HG03064 (cell line): ENCODE measurements around the gene BCL2.
A peak's percentile ranks its signal among the peaks of the same experiment; 100 is the strongest.
"Not testable (repeated sequence)": the region's sequence is repeated elsewhere in the genome, so short reads cannot be mapped to it uniquely, and the experiment has no call there.

Source experiments
- ATAC-seq: cut with Tn5 transposase; IDR thresholded peaks from one replicate; pipeline ENCODE4 v1.9.1; 2021; ENCODE audit warnings: low read depth; ENCODE audit not compliant: unreplicated experiment

Gene BCL2

DNA sequence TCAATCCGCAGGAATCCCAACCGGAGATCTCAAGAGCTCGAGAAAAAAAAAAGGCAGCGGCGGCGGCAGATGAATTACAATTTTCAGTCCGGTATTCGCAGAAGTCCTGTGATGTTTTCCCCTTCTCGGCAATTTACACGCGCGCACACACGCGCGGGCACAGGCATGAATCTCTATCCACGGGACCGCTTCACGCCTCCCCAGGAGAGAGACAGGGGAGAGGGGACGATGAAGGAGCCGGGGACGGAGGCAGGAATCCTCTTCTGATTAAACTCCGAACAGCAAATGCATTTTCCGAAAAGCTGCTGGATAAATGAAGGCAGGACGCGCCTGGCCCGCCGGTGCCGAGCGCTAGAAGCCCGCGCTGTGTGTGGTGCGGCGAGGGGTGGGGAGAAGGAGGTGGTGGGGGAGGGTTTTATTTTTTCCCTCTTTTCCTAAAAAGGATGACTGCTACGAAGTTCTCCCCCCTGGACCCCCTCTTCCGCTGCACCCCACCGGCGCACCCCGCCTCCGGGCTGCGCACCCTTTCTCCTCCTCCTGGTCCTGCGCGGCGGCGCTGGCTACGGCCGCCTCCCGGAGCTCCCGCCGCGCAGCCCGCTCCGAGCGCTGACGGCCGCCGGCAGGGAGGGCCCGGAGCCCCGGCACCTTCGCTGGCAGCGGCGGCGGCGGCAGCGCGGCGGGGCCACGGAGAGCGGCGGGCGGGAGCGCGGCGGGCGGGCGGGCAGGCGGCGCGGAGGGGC lies at the start of gene BCL2:
Gene BCL2, minus strand, starts transcription at position 387 of the 740 bp plus-strand sequence.
- peak; percentile 12 for ATAC-seq

DNA sequence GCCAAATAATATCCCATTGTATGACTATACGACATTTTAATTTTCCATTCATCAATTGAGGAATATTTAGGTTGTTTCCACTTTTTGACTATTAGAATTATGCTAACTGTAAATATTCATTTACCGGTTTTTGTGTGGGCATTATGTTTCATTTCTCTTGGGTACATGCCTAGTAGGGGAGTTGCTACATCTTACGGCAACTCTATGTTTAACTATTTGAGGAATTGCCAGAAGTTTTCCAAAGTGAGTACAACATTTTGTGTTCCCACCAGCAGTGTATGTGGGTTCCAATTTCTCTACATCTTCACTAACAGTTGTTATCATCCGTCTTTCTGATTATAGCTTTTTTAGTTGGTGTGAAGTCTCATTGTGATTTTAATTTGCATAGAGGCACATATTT lies 49.0 kb upstream of the BCL2 start:
- ATAC-seq, result no peak

DNA sequence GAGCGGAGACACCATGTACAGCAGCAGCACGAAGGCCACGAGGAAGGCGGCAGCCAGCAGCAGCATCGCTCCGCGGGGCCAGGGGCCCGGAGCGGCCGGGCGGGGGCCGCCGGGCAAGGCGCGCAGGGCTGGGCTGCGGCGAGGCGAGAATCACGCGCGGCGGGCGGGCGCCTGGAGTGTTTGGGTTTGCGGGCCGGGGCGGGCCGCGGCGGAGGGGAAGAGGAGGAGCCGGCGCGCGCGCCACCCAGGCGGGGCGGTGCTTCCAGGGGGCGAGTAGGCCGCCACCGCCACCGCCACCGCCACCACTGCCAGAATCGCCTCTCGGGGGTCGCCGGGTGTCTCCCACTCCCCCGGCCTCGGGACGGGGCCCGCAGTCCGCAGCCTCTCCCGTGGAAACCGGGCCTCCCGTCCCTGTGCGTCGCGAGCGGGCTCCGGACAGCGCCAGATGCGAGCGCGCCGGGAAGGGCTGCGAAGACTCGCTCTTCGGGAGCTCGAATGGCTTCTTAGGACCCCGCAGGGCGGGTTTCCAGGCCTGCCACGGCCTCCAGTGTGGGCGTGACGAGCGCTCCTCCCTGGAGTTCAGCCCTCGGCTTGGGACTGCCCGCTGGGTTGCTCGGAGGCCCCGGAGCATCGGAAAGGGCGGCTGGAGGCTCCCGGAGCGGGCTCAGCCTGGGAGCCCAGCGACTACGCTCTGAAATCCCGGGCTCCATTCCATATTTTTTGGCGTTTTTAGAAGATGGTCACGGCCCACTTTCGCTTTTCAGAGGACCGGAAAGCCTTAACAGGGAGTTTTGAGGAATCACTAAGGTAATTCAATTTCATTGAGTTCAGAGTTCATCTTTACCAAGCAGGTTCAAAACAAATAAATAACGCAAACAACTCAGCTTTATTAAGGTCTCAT lies 47.7 kb upstream of the BCL2 start, which contains the start of gene KDSR:
Gene KDSR, minus strand, starts transcription at position 154 of the 901 bp plus-strand sequence. Its CDS starts 88 bp downstream, at position 66.
- ATAC-seq, result peak; percentile 83

DNA sequence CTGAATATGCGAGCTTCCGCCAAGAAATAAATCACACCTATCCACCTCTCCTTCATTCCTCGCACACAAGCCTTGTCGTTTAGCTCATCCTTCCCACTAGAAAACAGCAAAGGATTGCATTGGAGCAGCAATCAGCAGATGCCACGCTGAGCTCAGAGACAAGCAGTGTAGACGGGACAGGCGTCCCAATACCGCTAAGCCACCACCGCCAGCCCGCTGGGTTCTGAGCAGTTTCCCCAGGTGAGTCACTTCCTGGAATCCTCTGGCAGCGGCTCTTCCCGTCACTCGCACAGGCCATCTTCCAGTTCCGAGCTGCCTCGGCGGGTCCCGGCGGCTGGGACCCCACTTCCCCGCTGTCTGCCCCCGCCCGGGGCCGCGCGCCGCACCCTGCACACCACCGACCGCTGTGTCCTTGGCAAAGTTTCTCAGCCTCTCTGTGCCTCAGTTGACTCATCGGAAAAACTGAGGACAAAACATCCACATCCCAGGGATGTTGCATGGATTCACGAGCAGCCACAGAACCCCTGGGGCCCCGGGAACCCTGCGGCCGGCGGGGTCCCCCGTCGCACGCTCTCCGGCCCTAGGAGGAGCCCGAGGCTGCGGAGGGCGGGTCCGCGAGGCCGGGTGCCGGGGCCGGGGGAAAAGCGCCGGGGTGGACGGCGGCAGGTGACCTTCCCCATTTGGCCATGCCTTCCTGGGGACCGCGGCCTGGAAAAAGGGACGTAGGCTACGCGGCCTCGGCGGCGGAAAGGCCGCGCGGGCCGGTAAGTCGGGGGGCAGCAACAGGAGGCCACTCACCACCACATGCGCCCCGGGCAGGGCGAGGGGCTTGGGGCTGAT lies 46.9 kb upstream of the BCL2 start:
- ATAC-seq, result peak; percentile 25

DNA sequence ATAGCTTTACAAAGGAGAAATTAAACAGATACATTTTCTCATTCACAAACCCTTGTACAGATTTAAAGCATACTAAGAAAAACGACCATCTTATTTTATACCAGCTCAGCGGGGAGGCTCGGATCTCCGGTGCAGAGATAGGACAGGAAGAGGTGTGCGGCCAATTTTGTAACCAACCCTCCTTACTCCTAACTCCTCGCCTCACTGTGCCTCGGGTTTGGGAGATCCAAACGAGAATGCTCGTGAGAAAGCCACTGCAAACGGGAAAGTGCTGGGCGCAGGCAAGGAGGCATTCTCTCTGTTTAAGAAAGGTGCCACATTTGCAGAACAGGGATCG lies 46.3 kb upstream of the BCL2 start:
- ATAC-seq, result no peak

DNA sequence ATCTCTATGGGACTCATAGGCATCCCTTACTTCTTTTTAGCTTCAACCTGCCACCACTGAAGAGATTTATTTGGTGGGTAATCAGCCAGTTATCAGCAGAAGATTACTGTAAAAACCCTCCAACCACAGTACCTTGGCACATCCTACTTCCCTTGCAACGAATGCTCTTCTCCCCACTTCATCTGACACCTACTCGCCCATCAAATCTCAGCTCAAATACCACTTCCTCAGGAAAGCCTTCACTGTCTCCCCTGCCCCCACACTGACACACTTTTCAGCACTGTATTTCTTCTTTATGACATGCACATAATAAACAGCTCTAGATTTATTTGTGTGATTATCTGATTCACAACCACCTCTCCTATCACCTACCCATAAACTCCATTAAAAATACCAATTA lies 44.4 kb upstream of the BCL2 start:
- ATAC-seq, result no peak

DNA sequence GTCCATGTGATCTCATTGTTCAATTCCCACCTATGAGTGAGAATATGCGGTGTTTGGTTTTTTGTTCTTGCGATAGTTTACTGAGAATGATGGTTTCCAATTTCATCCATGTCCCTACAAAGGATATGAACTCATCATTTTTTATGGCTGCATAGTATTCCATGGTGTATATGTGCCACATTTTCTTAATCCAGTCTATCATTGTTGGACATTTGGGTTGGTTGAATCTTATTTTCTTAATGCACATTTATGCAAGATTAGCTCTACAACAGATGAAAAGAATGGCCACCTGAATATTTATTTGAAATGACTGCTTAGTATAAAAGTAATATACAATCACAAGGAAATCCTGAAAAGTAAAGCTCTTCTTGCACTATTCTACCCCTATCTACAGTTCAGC lies 43.9 kb upstream of the BCL2 start:
- ATAC-seq, result not testable (repeated sequence)

DNA sequence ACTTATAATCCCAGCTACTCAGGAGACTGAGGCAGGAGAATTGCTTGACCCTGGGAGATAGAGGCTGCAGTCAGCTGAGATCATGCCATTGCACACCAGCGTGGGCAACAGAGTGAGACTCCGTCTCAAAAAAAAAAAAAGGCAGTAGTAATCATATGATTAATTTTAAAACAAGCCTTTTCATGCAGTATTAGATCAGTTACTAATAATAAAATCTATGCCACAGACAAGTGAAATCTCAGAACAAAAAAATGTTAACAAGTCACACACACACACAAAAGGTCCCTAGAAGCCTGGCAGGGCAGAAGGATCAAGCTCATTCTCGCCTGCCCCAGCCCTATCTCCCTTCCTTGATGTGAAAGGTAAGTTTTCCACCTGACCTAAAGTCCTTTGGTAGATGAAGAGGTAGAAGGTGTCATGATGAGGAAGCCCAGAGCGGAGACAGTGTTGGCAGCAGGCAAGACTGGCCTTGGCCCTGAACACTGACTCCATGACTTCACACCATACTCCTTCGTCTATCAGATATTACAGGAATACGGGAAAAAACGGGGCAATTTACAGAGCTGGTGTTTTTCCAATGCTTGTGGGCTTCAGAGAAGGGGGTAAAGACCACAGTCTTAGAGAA lies 36.8 kb upstream of the BCL2 start:
- ATAC-seq, result no peak

DNA sequence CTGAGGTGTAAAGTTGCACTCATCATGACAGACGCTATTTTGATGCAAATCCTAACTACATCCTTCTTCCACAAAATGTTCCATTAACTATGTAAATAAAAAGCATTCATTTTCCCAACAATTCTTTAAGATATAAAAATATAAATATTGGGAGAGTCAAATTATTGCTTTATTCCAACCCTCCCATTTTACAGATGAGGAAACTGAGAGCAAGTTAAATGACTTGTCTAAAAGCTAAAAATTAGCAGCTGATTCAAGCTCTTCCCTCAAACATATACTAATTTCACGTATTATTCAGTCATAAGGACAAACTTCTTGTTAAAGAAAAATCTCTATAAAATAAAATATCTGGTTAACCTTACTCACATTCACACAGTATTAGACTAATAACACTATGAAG lies 30.7 kb upstream of the BCL2 start:
- ATAC-seq, result no peak

DNA sequence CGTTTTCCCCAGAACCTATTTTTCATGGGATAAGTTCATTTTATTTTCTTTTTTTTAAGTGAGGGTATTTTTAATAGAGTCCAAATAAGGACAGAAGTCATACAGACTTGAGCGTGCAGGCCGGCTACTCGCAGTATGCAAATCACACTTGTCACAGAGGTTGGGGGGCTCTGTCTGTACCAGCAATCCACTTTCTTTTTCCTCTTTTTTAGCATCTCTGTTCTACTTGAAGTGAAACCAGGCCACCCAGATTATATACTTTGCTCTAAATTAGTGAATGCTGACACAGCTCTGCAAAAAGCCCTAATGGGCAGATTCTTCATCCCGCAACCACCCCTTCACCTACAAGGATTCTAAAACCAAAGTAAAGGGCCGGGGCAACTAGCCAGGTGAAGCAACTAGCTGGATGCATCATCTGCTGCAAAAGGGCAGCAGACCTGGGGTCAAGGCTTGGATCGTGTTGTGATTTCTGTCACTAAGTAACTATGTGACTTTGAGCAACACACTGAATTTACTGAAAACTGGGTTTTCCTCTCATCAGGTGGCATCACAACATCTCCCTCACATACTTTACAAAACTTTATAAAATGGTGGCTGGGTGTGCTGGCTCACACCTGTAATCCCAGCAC lies 29.1 kb upstream of the BCL2 start:
- no peak for ATAC-seq

DNA sequence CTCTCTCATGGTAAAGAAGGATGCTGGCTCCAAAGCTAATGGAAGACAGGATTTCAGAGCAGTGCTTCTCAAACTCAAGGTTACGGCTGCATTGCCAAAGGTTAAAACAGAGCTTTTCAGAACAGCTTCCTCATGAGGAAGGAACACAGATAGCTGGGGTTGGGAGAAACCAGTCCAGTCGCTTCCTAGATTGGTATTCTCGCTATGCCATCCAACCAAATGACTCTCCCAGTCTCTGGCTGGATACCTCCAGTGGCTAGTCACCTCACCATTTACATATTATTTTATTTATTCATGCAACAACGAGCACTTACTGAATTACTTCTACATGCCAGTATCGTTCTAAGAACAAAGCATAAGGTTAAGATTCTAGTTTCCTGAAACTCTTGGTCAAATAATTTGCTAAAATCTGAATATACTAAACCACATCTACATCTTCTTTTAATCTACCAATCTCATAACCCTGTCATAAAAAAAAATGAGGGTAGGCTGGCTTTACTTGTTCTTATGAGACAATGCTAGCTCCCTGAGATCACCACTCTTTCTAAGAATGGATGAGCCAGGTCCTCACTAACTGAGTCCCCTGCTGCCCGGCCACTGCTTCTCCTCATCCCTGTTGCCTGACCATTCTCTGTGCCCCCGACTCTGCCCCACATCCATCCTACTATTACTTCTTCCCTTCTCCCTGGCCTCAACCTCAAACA lies 27.1 kb upstream of the BCL2 start:
- ATAC-seq, result no peak

DNA sequence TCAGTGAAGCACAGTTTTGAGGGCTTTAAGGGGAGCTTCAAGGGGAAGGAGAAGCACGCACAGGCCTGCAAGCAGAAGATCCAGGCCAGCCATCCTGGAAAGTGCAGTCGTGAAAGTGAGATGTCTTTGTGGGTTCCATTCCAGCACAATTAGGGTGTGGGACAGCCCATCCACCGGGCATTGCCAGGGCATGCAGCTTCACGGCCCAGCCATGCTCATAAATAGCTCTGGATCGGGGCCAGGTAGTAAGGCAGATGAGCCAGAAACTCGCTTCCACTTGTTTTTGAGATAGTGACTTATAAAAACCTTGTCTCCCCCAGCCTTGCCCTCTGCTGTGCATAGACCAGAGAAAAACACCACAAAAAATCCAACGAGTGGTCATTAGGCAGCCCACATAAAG lies 26.5 kb upstream of the BCL2 start:
- no peak for ATAC-seq

DNA sequence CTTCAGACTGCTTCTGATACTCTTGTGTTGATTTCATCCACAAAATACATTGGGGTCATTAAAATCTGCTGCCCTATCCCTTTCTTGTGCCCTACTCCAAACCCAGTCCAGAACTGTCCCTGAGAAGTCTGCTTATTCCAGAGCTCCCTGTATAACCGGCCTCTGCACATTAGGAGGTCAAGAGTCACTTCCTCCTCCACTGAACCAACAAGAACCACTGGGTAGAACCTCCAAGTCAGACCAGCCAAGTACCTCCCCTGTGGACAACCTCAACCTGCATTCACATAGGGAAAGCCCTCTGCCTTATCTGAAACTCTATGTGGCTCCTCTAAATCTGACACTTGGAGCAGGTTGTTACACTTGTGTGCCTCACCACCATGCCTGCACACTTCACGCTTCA lies 25.3 kb upstream of the BCL2 start:
- no peak for ATAC-seq

DNA sequence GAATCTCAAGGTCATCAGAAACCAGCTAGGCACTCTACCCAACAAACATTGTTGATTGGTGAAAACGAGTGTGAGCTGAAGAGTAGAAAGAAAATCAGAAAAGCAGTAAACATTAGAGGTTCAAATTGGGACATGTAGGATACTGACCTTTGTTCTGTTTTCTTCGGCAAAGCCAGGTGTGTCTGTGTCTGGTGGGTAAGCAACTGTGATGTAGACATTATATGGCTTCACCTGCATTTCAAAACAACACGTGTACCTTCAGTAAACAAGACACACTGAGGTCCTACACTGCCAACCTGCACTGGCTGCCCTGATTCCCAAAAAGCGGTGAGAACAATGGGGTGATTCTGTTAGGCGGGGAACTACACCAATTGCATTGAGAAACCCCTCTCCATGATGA lies 24.7 kb upstream of the BCL2 start:
- no peak for ATAC-seq

DNA sequence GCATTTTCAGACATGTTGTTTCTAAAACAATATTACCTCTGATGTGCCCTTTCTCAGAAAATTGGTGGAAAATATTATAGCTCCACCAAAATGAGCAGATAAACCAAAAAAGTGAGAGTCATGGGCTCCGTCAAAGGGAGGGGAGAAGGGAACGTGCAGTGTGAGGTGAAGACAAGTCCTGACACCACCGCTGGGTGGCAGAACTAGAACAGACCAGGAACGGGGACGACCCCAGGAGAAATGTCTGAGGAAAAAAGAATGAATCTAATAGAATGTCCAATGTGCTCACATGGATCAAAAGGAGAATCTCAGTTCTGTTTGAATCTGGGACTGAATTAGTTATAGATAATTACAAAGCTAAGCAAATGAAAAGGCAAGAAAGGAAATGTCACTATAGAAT lies 22.6 kb upstream of the BCL2 start:
- ATAC-seq, result no peak

DNA sequence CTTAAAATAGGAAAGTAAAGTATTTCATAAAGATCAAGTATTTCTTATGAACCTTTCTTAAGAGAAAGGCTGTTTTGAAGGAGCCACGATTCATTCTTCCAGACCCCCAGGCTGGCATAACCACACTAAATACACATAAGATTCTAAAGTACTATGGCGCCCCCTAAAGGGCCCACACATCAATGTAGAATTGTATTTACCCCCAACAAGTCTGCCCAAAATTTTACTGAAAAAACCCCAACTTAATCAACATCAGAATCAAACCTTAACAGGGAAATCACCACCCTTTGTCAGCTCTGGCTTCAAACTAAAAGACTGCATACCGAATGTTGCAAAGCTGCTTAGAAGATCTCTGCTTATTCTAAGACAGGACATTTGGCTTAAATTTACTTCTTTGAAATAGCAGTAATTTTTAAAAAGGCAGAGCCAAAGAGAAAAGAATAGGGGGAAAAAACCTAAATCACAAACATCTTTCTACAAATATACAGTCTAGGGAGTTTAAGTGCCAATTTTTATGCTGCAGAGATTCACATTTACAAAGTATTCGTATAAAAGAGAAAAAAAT lies 20.4 kb upstream of the BCL2 start:
- no peak for ATAC-seq

DNA sequence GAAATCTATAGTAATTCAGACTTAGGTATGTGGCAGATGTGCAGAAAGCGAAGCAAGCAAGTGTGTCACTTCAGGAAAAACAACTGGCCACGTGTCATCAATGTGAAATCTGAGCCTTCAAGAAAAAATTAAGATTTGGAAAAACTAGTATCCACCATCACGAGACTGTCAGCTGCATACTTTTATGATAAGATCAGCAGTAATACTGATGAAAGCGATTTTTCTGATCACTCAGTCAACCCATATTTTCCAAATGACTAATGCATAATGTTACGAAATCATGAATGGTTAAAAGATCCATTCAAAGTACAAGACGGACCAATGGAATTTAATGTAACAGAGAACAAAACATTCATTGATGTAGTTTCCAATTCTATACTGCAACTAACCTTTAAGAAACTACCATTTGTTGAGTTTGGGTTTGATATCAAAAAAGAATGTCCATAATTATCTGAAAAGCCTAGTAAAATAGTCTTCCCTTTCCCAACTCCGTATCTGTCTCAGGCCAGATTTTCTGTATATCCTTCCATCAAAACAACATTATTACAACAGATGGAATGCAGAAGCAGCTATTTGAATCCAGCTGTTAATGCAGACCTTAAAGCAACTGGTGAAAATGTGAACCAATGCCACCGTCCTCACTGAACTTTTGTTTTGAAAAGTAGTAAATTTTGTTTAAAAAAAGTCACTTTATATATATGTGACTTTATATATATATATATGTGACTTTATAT lies 17.0 kb upstream of the BCL2 start:
- ATAC-seq, result no peak

DNA sequence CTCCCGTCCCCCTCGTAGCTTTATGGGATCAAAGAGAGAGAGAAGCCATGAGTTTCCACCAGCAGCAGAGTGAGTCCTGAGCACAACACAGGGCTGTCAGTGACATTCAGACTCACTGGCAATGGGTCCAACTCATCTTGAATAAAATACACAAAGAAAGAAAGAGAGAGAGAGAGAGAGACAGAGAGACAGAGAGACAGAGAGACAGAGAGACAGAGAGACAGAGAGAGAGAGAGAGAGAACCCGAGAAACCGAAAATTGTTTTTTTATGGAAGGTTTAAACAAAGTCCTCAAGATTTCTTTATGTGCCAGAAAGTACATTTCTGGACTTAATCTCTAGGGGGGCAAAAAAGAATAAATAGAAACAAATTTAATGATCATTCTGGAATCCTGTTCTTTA lies 11.5 kb upstream of the BCL2 start:
- no peak for ATAC-seq
